Breast epithelium (tissue), 4 donors: Measurements from ENCODE around the gene PSMB1. TPM values are rescaled to one million over a fixed set of nuclear protein-coding genes. Genes with fewer than 3 reads are reported as not detected.
"Not testable (repeated sequence)": the region's sequence is repeated elsewhere in the genome, so short reads cannot be mapped to it uniquely, and the experiment has no call there.

Source experiments
- DNase-seq, 2 donors: peaks; one replicate each; pipeline ENCODE4 v3.0.0-alpha.2; 2019; ENCODE audit warnings: low spot score in 2 of 2
- H3K27ac ChIP-seq, 2 donors: fragments of 200-600 bp; sonication (generic) in 1 of 2; one replicate each; pipeline ENCODE4 v1.5.1; 2016 to 2019; ENCODE audit warnings: mild to moderate bottlenecking in 1 of 2
- H3K27me3 ChIP-seq, 2 donors: fragments of 200-600 bp; sonication (generic) in 1 of 2; one replicate each; pipeline versions ENCODE4 v1.5.1 to v1.6.0; 2017 to 2019; ENCODE audit warnings: control low read depth in 1 of 2, mild to moderate bottlenecking in 1 of 2
- H3K36me3 ChIP-seq: fragments of 200-600 bp; one replicate; pipeline ENCODE4 v1.5.1; 2019
- H3K4me1 ChIP-seq, 2 donors: fragments of 200-600 bp; sonication (generic); one replicate each; pipeline ENCODE4 v1.5.1; 2016 to 2019; ENCODE audit warnings: control low read depth in 1 of 2
- H3K4me3 ChIP-seq, 3 donors: fragments of 200-600 bp; sonication (generic); 1 replicate in 2 of 3; 2 replicates in 1 of 3; pipeline ENCODE4 v1.5.1; 2016 to 2019; ENCODE audit warnings: mild to moderate bottlenecking in 3 of 3, moderate library complexity in 2 of 3
- H3K9me3 ChIP-seq, 2 donors: fragments of 200-600 bp; sonication (generic) in 1 of 2; one replicate each; pipeline ENCODE4 v1.5.1; 2016 to 2019; ENCODE audit warnings: control low read depth in 1 of 2
- CTCF ChIP-seq, 3 donors: fragments of 450-650 bp; IDR thresholded peaks; one replicate each; pipeline ENCODE4 v1.5.1; 2016 to 2017; ENCODE audit warnings: antibody characterized with exemption in 3 of 3, mild to moderate bottlenecking in 3 of 3, moderate library complexity in 3 of 3
- POLR2A ChIP-seq: fragments of 450-650 bp; IDR thresholded peaks from one replicate; pipeline ENCODE4 v1.6.1; 2016; ENCODE audit warnings: antibody characterized with exemption, mild to moderate bottlenecking, moderate library complexity
- POLR2AphosphoS5 ChIP-seq, 3 donors: sonication (generic); formaldehyde crosslinking; IDR thresholded peaks; one replicate each; pipeline ENCODE4 v1.6.1; 2017; ENCODE audit warnings: antibody characterized with exemption in 3 of 3
- intact Hi-C: fragments of 100-400 bp; cut with DNase I; formaldehyde crosslinking; loops from one replicate; pipeline ENCODE4 v1.15.1; 2023; ENCODE audit warnings: low total_unique reads
- total RNA-seq, 3 donors: library from RNA; depleted of rRNA; stranded (reverse); fragments of >200 nt; gene quantifications; one replicate each; pipeline ENCODE4 v1.1.0, GENCODE V29; 2016

PSMB1 gene
- total RNA-seq, 3 donors from 2014 or later, result 190 to 281 (median 214) TPM

- Histone ChIP-seq H3K27me3 (no peaks in the 10 kb centered on the region), H3K27ac (no peak overlapping the region), H3K4me1 (no peaks in the 10 kb centered on the region), H3K9me3 (no peaks in the 10 kb centered on the region), H3K36me3 (peaks cover 8% of the 10 kb centered on the region), H3K4me3 (no peak overlapping the region)
- intact Hi-C loops, result no loop called here
- no peak for DNase-seq
- no peak for TF ChIP-seq CTCF (IDR thresholded peaks at IDR 0.05)
- no peak for TF ChIP-seq POLR2AphosphoS5 (IDR thresholded peaks at IDR 0.05)
- TF ChIP-seq POLR2A, result no peak
These were observed 18.1 kb downstream of the PSMB1 start for GRCh38 chr6:170535004-170535403.

- TF ChIP-seq POLR2AphosphoS5 (IDR thresholded peaks at IDR 0.05), result no peak
- no peak for TF ChIP-seq CTCF (IDR thresholded peaks at IDR 0.05)
- no peak for TF ChIP-seq POLR2A
- Histone ChIP-seq H3K27me3 (no peaks in the 10 kb centered on the region), H3K4me3 (no peak overlapping the region), H3K9me3 (no peaks in the 10 kb centered on the region), H3K27ac (no peak overlapping the region), H3K36me3 (peaks cover 8% of the 10 kb centered on the region), H3K4me1 (no peaks in the 10 kb centered on the region)
- intact Hi-C loops, result no loop called here
- DNase-seq, result no peak
These were observed 19.3 kb downstream of the PSMB1 start for GRCh38 chr6:170533792-170534191.

GRCh38 chr6:170532867-170533488 is 20.1 kb downstream of the PSMB1 start:
- no peaks in the 10 kb centered on the region for H3K27me3 ChIP-seq
- no peaks in the 10 kb centered on the region for H3K4me1 ChIP-seq
- DNase-seq, result no peak
- H3K36me3 ChIP-seq, result peaks cover 8% of the 10 kb centered on the region
- H3K4me3 ChIP-seq, result no peak overlapping the region
- intact Hi-C loops, result no loop called here
- TF ChIP-seq POLR2A (no peak), POLR2AphosphoS5 (IDR thresholded peaks at IDR 0.05) (no peak), CTCF (IDR thresholded peaks at IDR 0.05) (no peak)
- H3K9me3 ChIP-seq, result no peaks in the 10 kb centered on the region
- no peak overlapping the region for H3K27ac ChIP-seq

- Histone ChIP-seq H3K9me3 (no peaks in the 10 kb centered on the region), H3K27me3 (no peaks in the 10 kb centered on the region), H3K36me3 (peaks cover 8% of the 10 kb centered on the region), H3K4me1 (no peaks in the 10 kb centered on the region), H3K4me3 (no peak overlapping the region), H3K27ac (no peak overlapping the region)
- intact Hi-C loops, result no loop called here
- peak; percentile 33 to 69 for DNase-seq
- TF ChIP-seq POLR2A (no peak), CTCF (IDR thresholded peaks at IDR 0.05) (peak; percentile 39 to 81 (median 54))
These were observed 23.2 kb downstream of the PSMB1 start for GRCh38 chr6:170529839-170530469.

GRCh38 chr6:170527995-170528394 is 25.1 kb downstream of the PSMB1 start:
- intact Hi-C loops, DNase-seq, H3K36me3 ChIP-seq, H3K4me3 ChIP-seq, H3K27ac ChIP-seq, H3K27me3 ChIP-seq, H3K9me3 ChIP-seq, H3K4me1 ChIP-seq: not testable (repeated sequence)
